H1 (cell line): ENCODE data around the gene TSEN34. TPM values are rescaled to one million over a fixed set of nuclear protein-coding genes. Genes with fewer than 3 reads are reported as not detected.

Experiments used
- CTCF ChIA-PET: fragments of 300-600 bp; sonication (Branson Sonifier 250); formaldehyde crosslinking; loops from one replicate; lab custom pipeline; 2021; ENCODE audit not compliant: partially characterized antibody; lab: Charles Lee
- POLR2A ChIA-PET: fragments of 300-600 bp; sonication (Branson Sonifier 250); formaldehyde crosslinking; loops from one replicate; lab custom pipeline; 2021; ENCODE audit warnings: inconsistent platforms; ENCODE audit not compliant: partially characterized antibody; lab: Charles Lee
- DNase-seq, 2 experiments: peaks; one replicate each; pipeline versions ENCODE4 v3.0.0 to v3.0.0-alpha.2; 2010 to 2022; ENCODE audit warnings: low spot score in 2 of 2, low read depth in 1 of 2, mixed read lengths in 1 of 2
- FAIRE-seq: peaks from 2 replicates; lab custom pipeline; 2011; peaks lifted over from hg19 to GRCh38; lab: Jason Lieb, UNC
- H2AFZ ChIP-seq: 2 replicates; pipeline ENCODE4 v1.8.1; 2012; ENCODE audit warnings: low read length, inconsistent platforms
- H2AK5ac ChIP-seq: 2 replicates; pipeline ENCODE4 v1.6.1; 2013; ENCODE audit warnings: low read depth, low read length
- H2BK120ac ChIP-seq: replicated peaks from 2 replicates; pipeline ENCODE3; 2013; ENCODE audit warnings: low read depth, low read length, inconsistent platforms
- H2BK12ac ChIP-seq: 2 replicates; pipeline ENCODE4 v1.6.1; 2013; ENCODE audit warnings: low read depth, low read length
- H2BK15ac ChIP-seq: 2 replicates; pipeline ENCODE4 v1.6.1; 2013; ENCODE audit warnings: low read length
- H2BK20ac ChIP-seq: 2 replicates; pipeline ENCODE4 v1.6.1; 2013; ENCODE audit warnings: low read length
- H2BK5ac ChIP-seq: 2 replicates; pipeline ENCODE4 v1.6.1; 2013; ENCODE audit warnings: low read depth, low read length
- H3K14ac ChIP-seq: 2 replicates; pipeline ENCODE4 v1.6.1; 2013; ENCODE audit warnings: inconsistent platforms; ENCODE audit not compliant: insufficient read length
- H3K18ac ChIP-seq: 2 replicates; pipeline ENCODE4 v1.6.1; 2013; ENCODE audit warnings: low read length; ENCODE audit errors: extremely low read depth
- H3K23ac ChIP-seq: 2 replicates; pipeline ENCODE4 v1.6.1; 2013; ENCODE audit warnings: inconsistent platforms; ENCODE audit not compliant: insufficient read length
- H3K23me2 ChIP-seq: 2 replicates; pipeline ENCODE4 v1.6.1; 2013; ENCODE audit warnings: low read depth, low read length
- H3K27ac ChIP-seq: 2 replicates; pipeline ENCODE4 v1.6.1; 2011; ENCODE audit warnings: low read depth, low read length, inconsistent platforms
- H3K27me3 ChIP-seq, 4 experiments: replicated peaks in 1 of 4; 1 replicate in 1 of 4; 2 replicates in 3 of 4; pipeline versions ENCODE4 v1.6.1 to v1.8.1; 2011 to 2013; ENCODE audit warnings: low read length in 3 of 4, mild to moderate bottlenecking in 3 of 4, inconsistent platforms in 2 of 4, mixed read lengths in 2 of 4, moderate library complexity in 1 of 4; ENCODE audit not compliant: control insufficient read depth in 3 of 4, insufficient read depth in 3 of 4; ENCODE audit errors: extremely low read depth in 1 of 4
- H3K36me3 ChIP-seq, 4 experiments: 2 replicates each; pipeline versions ENCODE4 v1.6.1 to v1.8.1; 2011 to 2013; ENCODE audit warnings: mild to moderate bottlenecking in 4 of 4, low read length in 3 of 4, moderate library complexity in 2 of 4, control low read depth in 1 of 4, inconsistent platforms in 1 of 4; ENCODE audit not compliant: insufficient read depth in 4 of 4, control insufficient read depth in 2 of 4
- H3K4ac ChIP-seq: replicated peaks from 2 replicates; pipeline ENCODE3; 2013; ENCODE audit warnings: low read length, low read depth, mixed read lengths, inconsistent platforms; ENCODE audit not compliant: insufficient read length
- H3K4me1 ChIP-seq, 4 experiments: replicated peaks in 1 of 4; 1 replicate in 1 of 4; 2 replicates in 3 of 4; pipeline versions ENCODE4 v1.6.1 to v1.8.1; 2011 to 2013; ENCODE audit warnings: low read length in 3 of 4, inconsistent platforms in 2 of 4, mixed read lengths in 1 of 4; ENCODE audit not compliant: insufficient read depth in 4 of 4, control insufficient read depth in 3 of 4
- H3K4me2 ChIP-seq, 2 experiments: 2 replicates each; pipeline versions ENCODE4 v1.6.1 to v1.8.1; 2011 to 2013; ENCODE audit warnings: low read depth in 2 of 2, low read length in 2 of 2, control low read depth in 1 of 2, inconsistent platforms in 1 of 2, mild to moderate bottlenecking in 1 of 2; ENCODE audit not compliant: insufficient read depth in 1 of 2
- H3K4me3 ChIP-seq, 4 experiments: fragments of 200-600, 300-600 bp in 1 of 4; sonication (generic), shearing (Covaris generic), sonication (Bioruptor Twin) in 1 of 4; 2 replicates each; pipeline versions ENCODE4 v1.5.1 to v1.8.1; 2011 to 2016; ENCODE audit warnings: low read length in 4 of 4, low read depth in 3 of 4, control low read depth in 2 of 4, inconsistent platforms in 2 of 4, mild to moderate bottlenecking in 2 of 4, mixed read lengths in 1 of 4, moderate library complexity in 1 of 4; ENCODE audit not compliant: insufficient read depth in 2 of 4; ENCODE audit errors: extremely low read depth in 1 of 4
- H3K56ac ChIP-seq: replicated peaks from 2 replicates; pipeline ENCODE3; 2013; ENCODE audit warnings: low read depth, mild to moderate bottlenecking, mixed read lengths, low read length, inconsistent platforms; ENCODE audit not compliant: insufficient read length
- H3K79me1 ChIP-seq: 2 replicates; pipeline ENCODE4 v1.6.1; 2013; ENCODE audit warnings: low read depth, low read length, control low read depth
- H3K79me2 ChIP-seq, 2 experiments: 2 replicates each; pipeline versions ENCODE4 v1.6.1 to v1.8.1; 2012 to 2013; ENCODE audit warnings: low read length in 2 of 2, mild to moderate bottlenecking in 2 of 2, inconsistent platforms in 1 of 2; ENCODE audit not compliant: insufficient read depth in 2 of 2, control insufficient read depth in 1 of 2
- H3K9ac ChIP-seq, 4 experiments: replicated peaks in 1 of 4; 1 replicate in 1 of 4; 2 replicates in 3 of 4; pipeline versions ENCODE4 v1.6.1 to v1.8.1; 2011 to 2013; ENCODE audit warnings: low read depth in 3 of 4, low read length in 3 of 4, control low read depth in 2 of 4, mild to moderate bottlenecking in 2 of 4, moderate library complexity in 2 of 4, inconsistent platforms in 1 of 4; ENCODE audit errors: extremely low read depth in 1 of 4
- H3K9me3 ChIP-seq, 2 experiments: 2 replicates each; pipeline versions ENCODE4 v1.6.1 to v1.8.1; 2012 to 2013; ENCODE audit warnings: mild to moderate bottlenecking in 2 of 2, moderate library complexity in 2 of 2, control low read depth in 1 of 2, inconsistent platforms in 1 of 2, low read depth in 1 of 2, low read length in 1 of 2, mixed read lengths in 1 of 2; ENCODE audit not compliant: insufficient read depth in 2 of 2
- H4K20me1 ChIP-seq, 2 experiments: replicated peaks in 1 of 2; 2 replicates each; pipeline versions ENCODE3 to v1.8.1; 2011 to 2013; ENCODE audit warnings: inconsistent platforms in 2 of 2, low read length in 2 of 2, mild to moderate bottlenecking in 1 of 2; ENCODE audit not compliant: insufficient read depth in 2 of 2, control insufficient read depth in 1 of 2
- H4K5ac ChIP-seq: 2 replicates; pipeline ENCODE4 v1.6.1; 2013; ENCODE audit warnings: low read length, low read depth, mixed read lengths, inconsistent platforms; ENCODE audit not compliant: insufficient read length
- H4K8ac ChIP-seq: 2 replicates; pipeline ENCODE4 v1.8.0; 2013; ENCODE audit warnings: mild to moderate bottlenecking, moderate library complexity, low read length, inconsistent platforms; ENCODE audit not compliant: insufficient read depth; ENCODE audit errors: extremely low read depth
- H4K91ac ChIP-seq: replicated peaks from 2 replicates; pipeline ENCODE3; 2013; ENCODE audit warnings: low read length, mixed read lengths, inconsistent platforms; ENCODE audit not compliant: insufficient read length
- CBX5 ChIP-seq: fragments of 300-800, 300-1000 bp; sonication (generic); IDR thresholded peaks from 2 replicates; pipeline ENCODE4 v1.7.1; 2016; ENCODE audit warnings: antibody characterized with exemption, low read length, low read depth
- CHD2 ChIP-seq: IDR thresholded peaks from 2 replicates; pipeline ENCODE4 v1.6.1; 2012; ENCODE audit warnings: low read length, improper control_type of control experiment
- EP300 ChIP-seq, 2 experiments: IDR thresholded peaks; 1 replicate in 1 of 2; 2 replicates in 1 of 2; pipeline ENCODE4 v1.6.1; 2011 to 2012; ENCODE audit warnings: low read depth in 2 of 2, low read length in 2 of 2, mild to moderate bottlenecking in 2 of 2, borderline replicate concordance in 1 of 2, inconsistent platforms in 1 of 2, moderate library complexity in 1 of 2
- HDAC2 ChIP-seq, 2 experiments: fragments of 300-600 bp in 1 of 2; sonication (generic) in 1 of 2; IDR thresholded peaks; 2 replicates each; pipeline ENCODE4 v1.6.1; 2011 to 2012; ENCODE audit warnings: low read depth in 2 of 2, low read length in 2 of 2, mild to moderate bottlenecking in 2 of 2, moderate library complexity in 2 of 2, borderline replicate concordance in 1 of 2, inconsistent platforms in 1 of 2
- HDAC6 ChIP-seq: IDR thresholded peaks from one replicate; pipeline ENCODE4 v1.7.1; 2012; ENCODE audit warnings: low read depth, mild to moderate bottlenecking, inconsistent platforms, low read length, moderate library complexity
- RAD21 ChIP-seq, 2 experiments: IDR thresholded peaks in 1 of 2; conservative IDR thresholded peaks in 1 of 2; 2 replicates each; pipeline ENCODE4 v1.6.1; 2011; ENCODE audit warnings: low read depth in 2 of 2, low read length in 2 of 2, improper control_type of control experiment in 1 of 2, inconsistent platforms in 1 of 2, mild to moderate bottlenecking in 1 of 2, moderate library complexity in 1 of 2
- SIX5 ChIP-seq: IDR thresholded peaks from 2 replicates; pipeline ENCODE4 v1.6.1; 2011; ENCODE audit warnings: mild to moderate bottlenecking, low read depth, low read length
- SP2 ChIP-seq: IDR thresholded peaks from 2 replicates; pipeline ENCODE4 v1.6.1; 2012; ENCODE audit warnings: mild to moderate bottlenecking, low read length, inconsistent platforms
- WGBS, 2 experiments: shearing (Covaris generic) in 1 of 2; methylation state at CpG; one replicate each; pipeline versions ENCODE4 v1.1.6 to v1.1.7; 2013 to 2015; ENCODE audit warnings: low lambda C conversion rate in 2 of 2, mixed read lengths in 2 of 2, inconsistent platforms in 1 of 2, low coverage in 1 of 2, missing lambda C conversion rate in 1 of 2; ENCODE audit not compliant: insufficient replicate concordance in 2 of 2, insufficient coverage in 1 of 2, insufficient read length in 1 of 2; ENCODE audit errors: extremely low coverage in 1 of 2, missing lambda C conversion rate in 1 of 2; 5-methylcytosine and 5-hydroxymethylcytosine counted together
- polyA plus RNA-seq, 7 experiments: library from polyadenylated mRNA; depleted of rRNA in 3 of 7; stranded (reverse) in 5 of 7; unstranded in 2 of 7; fragments of >200 nt in 5 of 7; fragments of 200-250 nt in 2 of 7; gene quantifications; 1 replicate in 5 of 7; 2 replicates in 1 of 7; 4 replicates in 1 of 7; pipeline versions ENCODE4 v1.2.1 to v1.2.3, GENCODE V29; 2011 to 2013; ENCODE audit warnings: missing spikeins in 2 of 7, mixed read lengths in 2 of 7
- total RNA-seq: library from RNA; stranded (reverse); fragmentation: NEBNext Ultra II Directional; extraction: Animal tissue kit (Norgen Biotek cat#: 25700); gene quantifications from 2 replicates; pipeline ENCODE4 v1.2.1, GENCODE V29; 2021

The TSEN34 gene
- total and polyA plus RNA-seq, 2 of the 8 experiments (the other 6 are each of a cell fraction or from before 2014, with no cell fraction given), result 22.5 to 52.3 TPM

DNA sequence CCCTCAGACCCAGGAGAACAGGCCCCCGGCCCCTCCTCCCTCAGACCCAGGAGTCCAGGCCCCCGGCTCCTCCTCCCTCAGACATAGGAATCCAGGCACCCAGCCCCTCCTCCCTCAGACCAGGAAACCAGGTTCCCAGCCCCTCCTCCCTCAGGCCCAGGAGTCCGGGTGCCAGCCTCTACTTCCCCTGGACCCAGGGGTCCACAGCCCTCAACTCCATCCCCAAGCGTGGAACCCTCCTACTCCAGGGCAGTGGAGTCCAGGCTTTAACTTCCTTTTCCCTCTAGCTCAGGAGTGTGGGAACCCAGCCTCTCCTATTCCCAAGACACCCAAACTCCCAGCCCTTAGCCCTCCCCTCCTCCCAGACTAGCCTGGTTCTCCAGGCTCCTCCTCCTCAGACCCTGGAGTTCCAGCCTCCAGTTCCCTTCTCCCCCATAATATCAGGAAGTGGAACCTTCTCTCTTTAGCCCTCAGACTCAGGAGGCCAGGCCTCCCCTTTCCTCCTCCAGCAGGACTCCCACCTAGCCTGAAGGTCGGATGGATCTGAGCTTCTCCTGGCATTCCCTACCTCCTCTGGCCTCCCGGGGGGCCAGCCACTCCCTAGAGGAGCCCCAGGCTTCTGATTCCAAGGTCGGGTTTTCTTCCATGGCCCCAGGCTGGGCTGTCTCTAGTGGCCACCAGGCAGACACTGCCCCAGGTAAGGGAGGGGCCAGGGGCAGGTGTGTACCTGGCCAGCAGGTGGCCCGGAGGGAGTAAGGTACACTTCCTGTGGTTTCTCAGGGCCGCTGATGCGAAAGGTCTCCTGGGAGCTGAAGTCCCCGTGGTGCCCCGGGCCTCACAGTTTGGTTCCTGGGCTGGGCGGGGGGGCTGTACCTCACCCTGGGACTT lies 18.4 kb upstream of the TSEN34 start, which contains the start of gene TMC4:
Gene TMC4, minus strand, starts transcription at position 690 of the 888 bp plus-strand sequence. Its CDS starts 43 bp downstream, at position 647.
- peak within 1 kb of the TSS; percentile 71 for H3K18ac ChIP-seq
- no peak within 1 kb of the TSS for H2BK15ac ChIP-seq
- H2BK20ac ChIP-seq, result no peak within 1 kb of the TSS
- CTCF ChIA-PET, result interaction anchor here (0.6 to 2.6 kb wide), 10 partner anchors 9 to 219 kb away, joined by 3 to 8 read pairs (median 4); partner anchors contain the start of genes LENG1 and RPS9
- H3K36me3 ChIP-seq, result peaks cover 0 to 3% (median 0%) of the 10 kb centered on the region in 4 experiments; a peak in 2 of 8 replicates
- H3K23me2 ChIP-seq, result no peaks in the 10 kb centered on the region; the same call in 1 of the 2 replicates
- WGBS, 2 experiments, result 32% methylated on average over 10 of the region's 13 CpGs; no CpG with 5 or more reads in 1 of the 2 experiments
- peak within 1 kb of the TSS; percentile 0; the same call in 1 of the 2 replicates for H2BK12ac ChIP-seq
- H4K20me1 ChIP-seq, result peaks cover 2 to 4% of the 10 kb centered on the region in 2 experiments
- H2BK120ac ChIP-seq, result no peak within 1 kb of the TSS
- no peaks in the 10 kb centered on the region for H3K9me3 ChIP-seq
- no peaks in the 10 kb centered on the region for H3K79me2 ChIP-seq
- peak within 1 kb of the TSS; percentile 84; the same call in 1 of the 2 replicates for H2BK5ac ChIP-seq
- H3K27ac ChIP-seq, result peak within 1 kb of the TSS; percentile 21; the same call in 1 of the 2 replicates
- peak within 1 kb of the TSS; percentile 7 for H4K5ac ChIP-seq
- H3K56ac ChIP-seq, result no peak within 1 kb of the TSS
- FAIRE-seq, result peak; percentile 24
- H3K27me3 ChIP-seq, result no peaks in the 10 kb centered on the region
- no peak within 1 kb of the TSS; the same call in 1 of the 2 replicates for H4K8ac ChIP-seq
- no peaks in the 10 kb centered on the region for H3K79me1 ChIP-seq
- H3K14ac ChIP-seq, result no peak within 1 kb of the TSS
- H2AFZ ChIP-seq, result no peak within 1 kb of the TSS
- H2AK5ac ChIP-seq, result no peak within 1 kb of the TSS
- POLR2A ChIA-PET, result interaction anchor here (0.7 to 6.7 kb wide), 17 partner anchors 8 to 244 kb away, joined by 3 to 55 read pairs (median 7); partner anchors contain the start of genes CNOT3, LENG1, MBOAT7 and PRPF31
- H4K91ac ChIP-seq, result peak within 1 kb of the TSS; percentile 17
- DNase-seq, result peak in 1 of 2 experiments; percentile 82
- peak within 1 kb of the TSS; percentile 19 for H3K4ac ChIP-seq
- peak within 1 kb of the TSS; percentile 33 to 62 (median 42); a peak in 7 of 8 replicates for H3K4me3 ChIP-seq
- peaks cover 0 to 10% (median 4%) of the 10 kb centered on the region in 4 experiments; a peak in 6 of 7 replicates for H3K4me1 ChIP-seq
- H3K23ac ChIP-seq, result no peak within 1 kb of the TSS
- peak within 1 kb of the TSS; percentile 45 to 72 for H3K4me2 ChIP-seq
- H3K9ac ChIP-seq, result peak within 1 kb of the TSS in 2 of 4 experiments; percentile 13 to 16; a peak in 1 of 7 replicates
- TF ChIP-seq EP300 (IDR thresholded peaks at IDR 0.05; ENCODE audit: borderline replicate concordance in 1 of 2, low read depth in 2 of 2, low read length in 2 of 2), result no peak
- peak in 1 of 2 experiments; percentile 22; a peak in 2 of 4 replicates for TF ChIP-seq RAD21 (IDR thresholded peaks at IDR 0.05 in 1 of 2, conservative IDR thresholded peaks at IDR 0.05 in 1 of 2; ENCODE audit: low read depth in 2 of 2, low read length in 2 of 2)
- no peak for TF ChIP-seq HDAC6
- TF ChIP-seq SP2, result no peak
- TF ChIP-seq HDAC2 (IDR thresholded peaks at IDR 0.05; ENCODE audit: borderline replicate concordance in 1 of 2, low read depth in 2 of 2, low read length in 2 of 2), result no peak
- TF ChIP-seq CHD2, result 0 out of 2 replicates have a peak, but pooled peaks have one; percentile 8
- peak; percentile 17; the same call in 1 of the 2 replicates for TF ChIP-seq SIX5
- no peak for TF ChIP-seq CBX5
